Thoracic aorta (tissue), 2 donors: ENCODE data around the gene ATP5MK. TPM values are rescaled to one million over a fixed set of nuclear protein-coding genes. Genes with fewer than 3 reads are reported as not detected.

Source experiments
- ATAC-seq: fragments of 150-250 bp; one replicate; pipeline ENCODE4 v1.8.0; 2017; ENCODE audit warnings: low read depth; ENCODE audit not compliant: insufficient number of reproducible peaks, low FRiP score
- DNase-seq: peaks from one replicate; pipeline ENCODE4 v3.0.0-alpha.2; 2020; ENCODE audit warnings: low spot score
- H3K27ac ChIP-seq, 2 donors: fragments of 200-600 bp; sonication (generic); 1 replicate in 1 of 2; 2 replicates in 1 of 2; pipeline ENCODE4 v1.5.1; 2016; ENCODE audit warnings: mild to moderate bottlenecking in 2 of 2, moderate library complexity in 2 of 2
- H3K27me3 ChIP-seq: fragments of 200-600 bp; sonication (generic); replicated peaks from 2 replicates; pipeline ENCODE4 v1.6.0; 2016; ENCODE audit warnings: mild to moderate bottlenecking; ENCODE audit not compliant: insufficient read depth
- H3K36me3 ChIP-seq: fragments of 200-600 bp; sonication (generic); one replicate; pipeline ENCODE4 v1.5.1; 2016
- H3K4me1 ChIP-seq, 2 donors: fragments of 200-600 bp; sonication (generic); 1 replicate in 1 of 2; 2 replicates in 1 of 2; pipeline versions ENCODE4 v1.5.1 to v1.6.0; 2016; ENCODE audit warnings: low read depth in 2 of 2, mild to moderate bottlenecking in 1 of 2; ENCODE audit not compliant: control insufficient read depth in 1 of 2
- H3K4me3 ChIP-seq: fragments of 200-600 bp; sonication (generic); 2 replicates; pipeline ENCODE4 v1.5.1; 2016; ENCODE audit warnings: mild to moderate bottlenecking
- H3K9me3 ChIP-seq: fragments of 200-600 bp; sonication (generic); 2 replicates; pipeline ENCODE4 v1.5.1; 2016
- total RNA-seq, 2 donors: library from RNA; depleted of rRNA; stranded (reverse); fragments of >200 nt; gene quantifications; one replicate each; pipeline versions ENCODE4 v1.1.0 to v1.2.3, GENCODE V29; 2016
- TF ChIP-seq, protein P1 (sequence below): fragments of 200-600 bp; sonication (generic); IDR thresholded peaks from one replicate; pipeline ENCODE4 v1.5.1; 2019; ENCODE audit warnings: antibody characterized with exemption

The ATP5MK gene, protein sequence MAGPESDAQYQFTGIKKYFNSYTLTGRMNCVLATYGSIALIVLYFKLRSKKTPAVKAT
- 100 to 1,000 TPM; 148 to 269 TPM for total RNA-seq

DNA sequence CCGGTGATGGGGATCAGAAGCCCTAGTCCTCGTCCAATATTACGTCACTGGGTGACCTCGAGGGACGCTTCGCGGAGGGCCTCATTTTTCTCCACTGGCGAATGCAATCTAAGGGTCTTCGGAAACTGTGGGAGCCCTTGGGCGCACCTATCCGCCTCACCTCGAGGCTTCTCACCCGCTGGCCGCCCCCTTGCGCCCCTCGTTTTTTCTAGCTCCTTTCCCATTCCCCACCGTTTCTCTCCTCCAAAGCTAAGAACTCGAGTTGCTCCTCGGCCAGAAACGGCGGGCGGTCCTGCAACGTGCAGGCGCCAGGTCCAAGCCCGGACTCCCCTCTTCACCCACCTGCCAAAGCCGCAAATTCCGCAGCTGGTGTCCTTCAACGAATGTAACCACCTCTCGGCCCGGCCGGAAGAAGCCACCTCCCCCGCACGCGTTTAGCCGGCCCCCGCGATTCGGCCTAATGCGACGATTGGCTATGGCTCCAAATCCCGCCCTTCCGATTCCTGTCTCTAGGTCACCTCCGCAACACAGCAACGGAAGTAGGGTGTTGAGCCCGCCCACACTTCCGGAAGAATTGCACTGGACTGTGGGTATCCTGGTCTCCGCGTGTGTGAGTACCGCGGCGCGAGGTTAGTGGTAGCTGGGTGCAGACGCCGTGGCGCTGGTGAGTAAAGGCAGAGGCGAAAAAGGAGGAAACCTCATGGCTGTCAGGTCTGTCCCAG lies at the start of gene ATP5MK, which contains the start of gene PDCD11:
ATP5MK (minus strand) TSS at position 409 of the 722 bp plus-strand sequence. CDS start 4,018 bp downstream, outside the sequence.
PDCD11 (plus strand) TSS at position 560 of the 722 bp plus-strand sequence. CDS start 1,801 bp downstream, outside the sequence.
- peaks cover 24 to 40% of the 10 kb centered on the region in 2 donors for H3K4me1 ChIP-seq
- H3K9me3 ChIP-seq, result no peaks in the 10 kb centered on the region
- DNase-seq, result peak; percentile 98
- peak within 1 kb of the TSS; percentile 95 for H3K4me3 ChIP-seq
- H3K36me3 ChIP-seq, result peaks cover 10% of the 10 kb centered on the region
- no peaks in the 10 kb centered on the region for H3K27me3 ChIP-seq
- H3K27ac ChIP-seq, result peak within 1 kb of the TSS; percentile 57 to 78
- ATAC-seq, result peak; percentile 99
- TF ChIP-seq, protein P1, sequence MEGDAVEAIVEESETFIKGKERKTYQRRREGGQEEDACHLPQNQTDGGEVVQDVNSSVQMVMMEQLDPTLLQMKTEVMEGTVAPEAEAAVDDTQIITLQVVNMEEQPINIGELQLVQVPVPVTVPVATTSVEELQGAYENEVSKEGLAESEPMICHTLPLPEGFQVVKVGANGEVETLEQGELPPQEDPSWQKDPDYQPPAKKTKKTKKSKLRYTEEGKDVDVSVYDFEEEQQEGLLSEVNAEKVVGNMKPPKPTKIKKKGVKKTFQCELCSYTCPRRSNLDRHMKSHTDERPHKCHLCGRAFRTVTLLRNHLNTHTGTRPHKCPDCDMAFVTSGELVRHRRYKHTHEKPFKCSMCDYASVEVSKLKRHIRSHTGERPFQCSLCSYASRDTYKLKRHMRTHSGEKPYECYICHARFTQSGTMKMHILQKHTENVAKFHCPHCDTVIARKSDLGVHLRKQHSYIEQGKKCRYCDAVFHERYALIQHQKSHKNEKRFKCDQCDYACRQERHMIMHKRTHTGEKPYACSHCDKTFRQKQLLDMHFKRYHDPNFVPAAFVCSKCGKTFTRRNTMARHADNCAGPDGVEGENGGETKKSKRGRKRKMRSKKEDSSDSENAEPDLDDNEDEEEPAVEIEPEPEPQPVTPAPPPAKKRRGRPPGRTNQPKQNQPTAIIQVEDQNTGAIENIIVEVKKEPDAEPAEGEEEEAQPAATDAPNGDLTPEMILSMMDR, result peak; percentile 21

DNA sequence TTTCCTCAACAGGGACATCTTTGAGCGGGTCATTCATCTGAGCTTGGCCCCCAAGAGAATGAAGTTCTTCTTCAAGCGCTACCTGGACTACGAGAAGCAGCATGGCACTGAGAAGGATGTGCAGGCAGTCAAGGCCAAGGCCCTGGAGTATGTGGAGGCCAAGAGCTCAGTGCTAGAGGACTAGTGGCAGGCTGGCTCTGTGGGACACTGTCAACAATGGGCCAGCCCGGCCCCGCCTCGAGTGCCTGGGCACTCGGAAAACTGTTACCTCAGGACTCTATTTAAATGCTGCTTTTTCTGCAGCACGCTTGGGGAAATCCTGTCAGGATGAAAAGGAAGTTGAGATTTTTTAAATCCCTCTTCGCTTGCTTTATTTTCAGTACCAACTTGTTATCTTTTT lies 49.1 kb upstream of the ATP5MK start:
- peaks cover 57% of the 10 kb centered on the region for H3K36me3 ChIP-seq
- peaks cover 61 to 71% of the 10 kb centered on the region in 2 donors for H3K4me1 ChIP-seq
- TF ChIP-seq, protein P1, result no peak

DNA sequence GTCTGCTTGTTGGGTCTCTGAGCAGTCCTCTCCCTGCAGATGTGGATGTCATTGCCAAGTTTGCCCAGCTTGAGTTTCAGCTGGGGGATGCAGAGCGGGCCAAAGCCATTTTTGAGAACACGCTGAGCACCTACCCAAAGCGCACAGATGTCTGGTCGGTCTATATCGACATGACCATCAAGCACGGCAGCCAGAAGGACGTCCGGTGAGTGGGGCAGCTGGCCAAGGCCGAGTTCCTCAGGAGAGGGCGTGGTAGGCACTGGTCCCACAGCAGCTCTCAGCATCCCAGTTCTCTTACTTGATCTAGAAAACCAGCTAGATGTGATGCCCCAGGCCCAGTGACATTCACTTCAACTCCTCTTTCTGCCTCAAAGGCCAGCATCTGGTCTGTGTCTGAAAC lies 48.2 kb upstream of the ATP5MK start:
- no peaks in the 10 kb centered on the region for H3K9me3 ChIP-seq
- peaks cover 53 to 62% of the 10 kb centered on the region in 2 donors for H3K4me1 ChIP-seq
- ATAC-seq, result no peak
- DNase-seq, result no peak
- no peaks in the 10 kb centered on the region for H3K27me3 ChIP-seq
- H3K36me3 ChIP-seq, result peaks cover 59% of the 10 kb centered on the region
- peak overlapping the region; percentile 87 to 96 for H3K27ac ChIP-seq
- TF ChIP-seq, protein P1, result no peak
- H3K4me3 ChIP-seq, result no peak overlapping the region

More for the DNA sequence above, 49.1 kb upstream of the ATP5MK start:
- Histone ChIP-seq H3K9me3 (no peaks in the 10 kb centered on the region), H3K4me3 (no peak overlapping the region), H3K27me3 (no peaks in the 10 kb centered on the region), H3K27ac (peak overlapping the region; percentile 87 to 96)
- DNase-seq (no peak), ATAC-seq (no peak)

DNA sequence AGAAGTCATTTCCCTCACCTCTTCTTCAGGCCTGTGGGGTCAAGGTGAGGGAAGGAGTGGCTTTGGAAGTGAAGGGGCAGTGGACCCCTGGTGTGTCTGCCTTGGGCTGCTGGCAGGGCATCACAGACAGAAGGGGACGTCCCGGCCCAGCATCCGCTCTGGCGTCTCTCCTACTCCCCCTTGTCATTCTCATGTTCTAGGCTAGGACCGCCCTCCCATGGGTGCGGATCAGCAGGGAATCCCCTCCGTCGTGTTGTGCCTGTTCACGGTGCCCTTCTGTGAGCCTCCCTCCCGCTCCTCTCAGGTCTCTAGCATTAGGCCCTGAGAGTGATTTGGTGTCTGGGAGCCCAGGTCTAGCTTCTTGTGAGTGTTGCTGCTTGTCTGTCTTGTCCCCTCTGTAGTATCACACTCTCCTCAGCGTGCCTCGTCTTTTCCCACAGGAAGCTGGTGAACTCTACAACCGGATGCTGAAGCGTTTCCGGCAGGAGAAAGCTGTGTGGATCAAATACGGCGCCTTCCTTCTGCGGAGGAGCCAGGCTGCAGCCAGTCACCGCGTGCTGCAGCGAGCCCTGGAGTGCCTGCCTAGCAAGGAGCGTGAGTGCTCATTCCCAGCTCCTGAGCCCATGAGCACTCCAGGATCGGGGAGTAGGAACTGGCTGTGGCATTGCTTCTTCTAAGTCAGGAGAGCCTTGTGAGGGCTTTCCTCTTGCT lies 47.4 kb upstream of the ATP5MK start:
- Histone ChIP-seq H3K9me3 (no peaks in the 10 kb centered on the region), H3K4me1 (peaks cover 45 to 54% of the 10 kb centered on the region in 2 donors), H3K36me3 (peaks cover 55% of the 10 kb centered on the region), H3K27me3 (no peaks in the 10 kb centered on the region), H3K27ac (no peak overlapping the region), H3K4me3 (no peak overlapping the region)
- ATAC-seq (no peak), DNase-seq (no peak)
- TF ChIP-seq, protein P1, result no peak

DNA sequence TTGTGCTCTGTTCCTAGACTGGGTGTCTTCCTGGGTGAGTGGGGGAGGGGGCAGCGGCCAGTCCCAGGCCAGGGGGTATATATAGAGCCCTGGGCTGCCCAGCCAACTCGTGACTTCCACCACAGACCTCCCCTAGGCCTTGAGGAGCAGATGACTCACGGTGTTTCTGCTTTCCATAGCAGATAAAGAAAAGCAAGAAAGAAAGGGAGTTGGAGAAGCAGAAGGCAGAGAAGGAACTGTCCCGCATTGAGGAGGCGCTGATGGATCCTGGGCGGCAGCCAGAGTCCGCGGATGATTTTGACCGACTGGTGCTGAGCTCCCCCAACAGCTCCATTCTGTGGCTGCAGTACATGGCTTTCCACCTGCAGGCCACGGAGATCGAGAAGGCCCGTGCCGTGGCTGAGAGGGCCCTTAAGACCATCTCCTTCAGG lies 45.8 kb upstream of the ATP5MK start:
- peaks cover 30 to 38% of the 10 kb centered on the region in 2 donors for H3K4me1 ChIP-seq
- DNase-seq, result no peak
- peaks cover 52% of the 10 kb centered on the region for H3K36me3 ChIP-seq
- no peaks in the 10 kb centered on the region for H3K9me3 ChIP-seq
- H3K4me3 ChIP-seq, result no peak overlapping the region
- no peaks in the 10 kb centered on the region for H3K27me3 ChIP-seq
- ATAC-seq, result no peak
- peak overlapping the region in 1 of 2 donors; percentile 48 for H3K27ac ChIP-seq
- TF ChIP-seq, protein P1, result no peak
